Choroid plexus epithelial cell (primary cell): ENCODE data around the gene CPSF4L.
A peak's percentile ranks its signal among the peaks of the same experiment; 100 is the strongest.

Experiments used
- DNase-seq: peaks from one replicate; pipeline ENCODE4 v3.0.0-alpha.2; 2010; ENCODE audit warnings: low read depth
- H3K4me3 ChIP-seq: 2 replicates; pipeline ENCODE4 v1.5.1; 2011; ENCODE audit warnings: low read depth, mild to moderate bottlenecking, control low read depth, low read length, moderate library complexity
- TF ChIP-seq, protein P1 (sequence below): conservative IDR thresholded peaks from 2 replicates; pipeline ENCODE4 v1.5.1; 2011; ENCODE audit warnings: low read depth, mild to moderate bottlenecking, control low read depth, inconsistent platforms, low read length, moderate library complexity

CPSF4L gene

DNA sequence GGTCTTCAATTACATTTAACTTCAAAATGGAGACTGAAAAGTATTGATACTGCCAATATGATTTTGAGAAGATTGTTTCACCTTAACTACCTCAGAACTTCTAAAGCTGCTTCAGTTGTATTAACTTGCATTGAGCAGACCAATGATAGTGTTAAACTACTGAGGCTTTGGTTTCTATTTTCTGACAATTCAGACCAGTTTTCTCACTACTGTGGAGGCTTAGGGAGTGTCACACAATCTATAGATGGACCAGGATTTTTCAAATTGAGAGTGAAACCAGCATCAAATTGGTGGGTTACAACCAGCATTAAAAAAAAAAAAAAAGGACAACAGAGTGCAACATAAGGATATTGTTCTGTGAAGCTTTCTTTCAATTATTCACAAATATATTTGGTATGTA is 47.7 kb downstream of the CPSF4L start:
- TF ChIP-seq, protein P1, sequence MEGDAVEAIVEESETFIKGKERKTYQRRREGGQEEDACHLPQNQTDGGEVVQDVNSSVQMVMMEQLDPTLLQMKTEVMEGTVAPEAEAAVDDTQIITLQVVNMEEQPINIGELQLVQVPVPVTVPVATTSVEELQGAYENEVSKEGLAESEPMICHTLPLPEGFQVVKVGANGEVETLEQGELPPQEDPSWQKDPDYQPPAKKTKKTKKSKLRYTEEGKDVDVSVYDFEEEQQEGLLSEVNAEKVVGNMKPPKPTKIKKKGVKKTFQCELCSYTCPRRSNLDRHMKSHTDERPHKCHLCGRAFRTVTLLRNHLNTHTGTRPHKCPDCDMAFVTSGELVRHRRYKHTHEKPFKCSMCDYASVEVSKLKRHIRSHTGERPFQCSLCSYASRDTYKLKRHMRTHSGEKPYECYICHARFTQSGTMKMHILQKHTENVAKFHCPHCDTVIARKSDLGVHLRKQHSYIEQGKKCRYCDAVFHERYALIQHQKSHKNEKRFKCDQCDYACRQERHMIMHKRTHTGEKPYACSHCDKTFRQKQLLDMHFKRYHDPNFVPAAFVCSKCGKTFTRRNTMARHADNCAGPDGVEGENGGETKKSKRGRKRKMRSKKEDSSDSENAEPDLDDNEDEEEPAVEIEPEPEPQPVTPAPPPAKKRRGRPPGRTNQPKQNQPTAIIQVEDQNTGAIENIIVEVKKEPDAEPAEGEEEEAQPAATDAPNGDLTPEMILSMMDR = no peak
- DNase-seq = no peak

DNA sequence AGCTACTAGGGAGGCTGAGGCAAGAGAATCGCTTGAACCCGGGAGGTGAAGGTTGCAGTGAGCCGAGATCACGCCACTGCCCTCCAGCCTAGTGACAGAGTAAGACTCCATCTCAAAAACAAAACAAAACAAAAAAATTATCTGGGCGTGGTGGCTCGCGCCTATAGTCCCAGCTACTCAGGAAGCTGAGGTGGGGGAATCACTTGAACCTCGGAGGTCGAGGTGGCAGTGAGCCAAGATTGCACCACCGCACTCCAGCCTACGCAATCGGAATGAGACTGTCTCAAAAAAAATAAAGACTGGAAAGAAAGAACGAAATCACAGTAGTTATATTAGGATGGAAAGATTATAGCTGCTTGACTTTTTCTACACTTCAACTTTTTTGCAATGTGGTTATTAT is 49.9 kb downstream of the CPSF4L start:
- DNase-seq = peak; percentile 79
- TF ChIP-seq, protein P1 = no peak
- no peak overlapping the region for H3K4me3 ChIP-seq

More for the DNA sequence above, 47.7 kb downstream of the CPSF4L start:
- H3K4me3 ChIP-seq = no peak overlapping the region

- TF ChIP-seq, protein P1 = peak; percentile 49
- H3K4me3 ChIP-seq = no peak overlapping the region
- DNase-seq = no peak
Measured at GRCh38 chr17:73210002-73210678, 51.5 kb downstream of the CPSF4L start.

DNA sequence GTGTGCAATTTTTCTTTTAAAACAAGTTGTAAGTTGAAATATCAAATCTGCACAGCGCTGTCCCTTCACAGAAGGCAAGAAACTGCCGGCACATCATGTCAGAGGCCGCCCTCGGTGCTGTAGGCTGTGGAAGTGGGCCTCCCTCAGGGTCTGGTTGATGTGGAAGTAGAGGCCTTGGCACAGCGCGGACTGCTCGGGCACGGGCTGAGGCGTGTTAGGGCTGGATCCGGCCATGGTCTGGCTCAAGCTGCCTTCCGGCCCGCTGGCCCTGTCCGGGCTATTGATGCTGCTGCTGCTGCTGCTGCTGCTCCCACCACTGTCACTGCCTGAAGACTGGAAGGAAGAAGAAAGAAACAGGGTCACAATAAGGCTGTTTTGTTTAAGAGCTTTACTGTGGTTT is 52.2 kb downstream of the CPSF4L start:
- TF ChIP-seq, protein P1 = no peak
- DNase-seq = no peak
- no peak overlapping the region for H3K4me3 ChIP-seq

- H3K4me3 ChIP-seq = no peak overlapping the region
- no peak for DNase-seq
- TF ChIP-seq, protein P1 = no peak
Measured at GRCh38 chr17:73208139-73208827, 53.4 kb downstream of the CPSF4L start.

- TF ChIP-seq, protein P1 = no peak
- no peak overlapping the region for H3K4me3 ChIP-seq
- DNase-seq = no peak
Measured at GRCh38 chr17:73205459-73205961, 56.2 kb downstream of the CPSF4L start.
